Activated naive CD4-positive, alpha-beta T cell treated with anti-CD3 and anti-CD28 coated beads, Interleukin-2, amount 50 U/mL, for 24 hours (primary cell): Measurements from ENCODE around the gene PTGER1.
A peak's percentile ranks its signal among the peaks of the same experiment; 100 is the strongest.

ENCODE experiments used
- H3K27ac Mint-ChIP-seq: one replicate; pipeline ENCODE4 v1.8.0; 2021; ENCODE audit warnings: mild to moderate bottlenecking, mixed read lengths
- H3K27me3 Mint-ChIP-seq: one replicate; pipeline ENCODE4 v1.8.0; 2021; ENCODE audit warnings: mixed read lengths
- H3K36me3 Mint-ChIP-seq: one replicate; pipeline ENCODE4 v1.8.0; 2021; ENCODE audit warnings: mixed read lengths
- H3K4me1 Mint-ChIP-seq: one replicate; pipeline ENCODE4 v1.8.0; 2021; ENCODE audit warnings: mixed read lengths
- H3K4me3 Mint-ChIP-seq: one replicate; pipeline ENCODE4 v1.8.0; 2021; ENCODE audit warnings: mild to moderate bottlenecking, mixed read lengths
- H3K9me3 Mint-ChIP-seq: one replicate; pipeline ENCODE4 v1.8.0; 2021; ENCODE audit warnings: mixed read lengths

PTGER1 gene

GRCh38 chr19:14441041-14441938, 33.9 kb downstream of the PTGER1 start:
- H3K27me3 Mint-ChIP-seq, result no peaks in the 10 kb centered on the region
- H3K27ac Mint-ChIP-seq, result no peak overlapping the region
- H3K36me3 Mint-ChIP-seq, result peaks cover 10% of the 10 kb centered on the region
- peak overlapping the region; percentile 94 for H3K4me3 Mint-ChIP-seq
- no peaks in the 10 kb centered on the region for H3K9me3 Mint-ChIP-seq
- peaks cover 44% of the 10 kb centered on the region for H3K4me1 Mint-ChIP-seq

DNA sequence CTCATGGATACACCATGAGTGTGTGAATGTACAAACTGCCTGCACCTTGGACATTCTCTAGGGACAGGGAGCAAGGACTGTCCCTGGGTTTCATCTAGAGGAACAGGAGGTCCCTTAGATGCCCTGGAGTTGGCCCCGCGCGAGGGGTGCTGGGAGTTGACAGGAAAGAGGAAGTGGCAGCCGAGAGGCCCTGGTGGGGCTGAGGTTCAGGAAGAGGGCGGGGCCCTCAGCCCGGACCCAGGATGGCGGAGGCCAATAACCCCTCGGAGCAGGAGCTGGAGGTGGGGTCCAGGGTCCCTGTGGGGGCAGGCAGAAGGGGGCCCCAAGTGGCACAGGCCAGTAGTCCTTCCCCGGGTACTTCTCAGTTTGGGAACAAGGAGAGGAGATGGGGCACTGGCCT, 35.1 kb downstream of the PTGER1 start:
- H3K4me1 Mint-ChIP-seq, result peaks cover 48% of the 10 kb centered on the region
- peak overlapping the region; percentile 94 for H3K4me3 Mint-ChIP-seq
- H3K36me3 Mint-ChIP-seq, result peaks cover 8% of the 10 kb centered on the region

DNA sequence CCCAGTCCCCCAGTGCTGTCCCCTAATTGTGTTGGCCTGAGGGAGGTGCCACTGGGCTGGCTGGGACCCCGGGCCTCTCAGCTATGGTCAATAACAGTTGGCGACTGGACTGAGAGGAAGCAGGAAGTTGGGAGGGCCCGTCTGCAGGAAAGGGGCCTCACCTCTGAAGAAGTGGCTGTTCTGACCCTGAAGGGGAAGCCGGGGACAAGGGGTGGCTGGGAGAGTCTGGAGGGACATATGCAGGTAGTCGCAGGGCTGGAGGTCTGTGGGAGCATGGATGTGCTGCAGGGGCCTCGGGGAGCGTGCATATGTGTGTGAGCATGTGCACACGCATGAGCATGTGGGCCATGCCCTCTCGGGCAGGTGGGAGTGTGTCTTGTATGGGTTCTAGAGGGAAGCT, 36.1 kb downstream of the PTGER1 start:
- H3K9me3 Mint-ChIP-seq, result no peaks in the 10 kb centered on the region
- peak overlapping the region; percentile 66 for H3K4me3 Mint-ChIP-seq
- H3K4me1 Mint-ChIP-seq, result peaks cover 53% of the 10 kb centered on the region
- peak overlapping the region; percentile 65 for H3K27ac Mint-ChIP-seq
- H3K27me3 Mint-ChIP-seq, result no peaks in the 10 kb centered on the region
- H3K36me3 Mint-ChIP-seq, result peaks cover 8% of the 10 kb centered on the region

More for the DNA sequence above, 35.1 kb downstream of the PTGER1 start:
- no peaks in the 10 kb centered on the region for H3K9me3 Mint-ChIP-seq
- H3K27ac Mint-ChIP-seq, result peak overlapping the region; percentile 93
- no peaks in the 10 kb centered on the region for H3K27me3 Mint-ChIP-seq

DNA sequence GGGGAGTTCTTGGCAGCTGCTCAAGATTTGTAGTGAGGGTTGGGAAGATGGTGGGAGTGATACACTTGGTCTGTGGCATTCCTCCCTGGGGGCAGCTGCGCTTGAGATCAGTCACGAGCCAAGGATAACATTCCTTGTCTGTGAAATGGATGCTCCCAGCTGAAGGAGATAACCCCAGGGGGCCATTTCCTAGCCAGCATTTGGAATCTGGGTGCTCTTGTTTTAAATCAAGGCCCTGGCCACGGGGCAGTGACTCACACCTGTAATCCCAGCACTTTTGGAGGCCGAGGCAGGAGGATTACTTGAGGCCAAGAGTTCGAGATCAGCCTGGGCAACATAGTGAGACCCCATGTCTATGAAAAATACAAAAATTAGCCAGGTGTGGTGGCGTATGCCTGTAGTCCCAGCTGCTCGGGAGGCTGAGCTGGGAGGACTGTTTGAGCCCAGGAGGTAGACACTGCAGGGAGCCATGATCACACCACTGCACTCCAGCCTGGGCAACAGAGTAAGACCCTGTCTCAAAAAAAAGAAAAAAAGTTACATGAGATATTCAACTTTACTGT, 37.5 kb downstream of the PTGER1 start:
- no peaks in the 10 kb centered on the region for H3K9me3 Mint-ChIP-seq
- H3K27me3 Mint-ChIP-seq, result no peaks in the 10 kb centered on the region
- H3K36me3 Mint-ChIP-seq, result peaks cover 3% of the 10 kb centered on the region
- H3K27ac Mint-ChIP-seq, result peak overlapping the region; percentile 81
- peak overlapping the region; percentile 9 for H3K4me3 Mint-ChIP-seq
- H3K4me1 Mint-ChIP-seq, result peaks cover 51% of the 10 kb centered on the region

- Mint-ChIP-seq H3K27ac (peak overlapping the region; percentile 93), H3K9me3 (no peaks in the 10 kb centered on the region), H3K27me3 (no peaks in the 10 kb centered on the region), H3K4me1 (peaks cover 56% of the 10 kb centered on the region), H3K36me3 (peaks cover 3% of the 10 kb centered on the region), H3K4me3 (peak overlapping the region; percentile 42)
These were observed 39.7 kb downstream of the PTGER1 start for GRCh38 chr19:14435320-14436050.

- H3K9me3 Mint-ChIP-seq, result no peaks in the 10 kb centered on the region
- peak overlapping the region; percentile 93 for H3K27ac Mint-ChIP-seq
- H3K36me3 Mint-ChIP-seq, result no peaks in the 10 kb centered on the region
- no peaks in the 10 kb centered on the region for H3K27me3 Mint-ChIP-seq
- peaks cover 50% of the 10 kb centered on the region for H3K4me1 Mint-ChIP-seq
- peak overlapping the region; percentile 83 for H3K4me3 Mint-ChIP-seq
These were observed 40.4 kb downstream of the PTGER1 start for GRCh38 chr19:14434543-14435319.

GRCh38 chr19:14433554-14434501, 41.3 kb downstream of the PTGER1 start:
- H3K4me1 Mint-ChIP-seq, result peaks cover 42% of the 10 kb centered on the region
- peak overlapping the region; percentile 83 for H3K4me3 Mint-ChIP-seq
- no peaks in the 10 kb centered on the region for H3K9me3 Mint-ChIP-seq
- no peaks in the 10 kb centered on the region for H3K27me3 Mint-ChIP-seq
- H3K36me3 Mint-ChIP-seq, result no peaks in the 10 kb centered on the region
- peak overlapping the region; percentile 93 for H3K27ac Mint-ChIP-seq

DNA sequence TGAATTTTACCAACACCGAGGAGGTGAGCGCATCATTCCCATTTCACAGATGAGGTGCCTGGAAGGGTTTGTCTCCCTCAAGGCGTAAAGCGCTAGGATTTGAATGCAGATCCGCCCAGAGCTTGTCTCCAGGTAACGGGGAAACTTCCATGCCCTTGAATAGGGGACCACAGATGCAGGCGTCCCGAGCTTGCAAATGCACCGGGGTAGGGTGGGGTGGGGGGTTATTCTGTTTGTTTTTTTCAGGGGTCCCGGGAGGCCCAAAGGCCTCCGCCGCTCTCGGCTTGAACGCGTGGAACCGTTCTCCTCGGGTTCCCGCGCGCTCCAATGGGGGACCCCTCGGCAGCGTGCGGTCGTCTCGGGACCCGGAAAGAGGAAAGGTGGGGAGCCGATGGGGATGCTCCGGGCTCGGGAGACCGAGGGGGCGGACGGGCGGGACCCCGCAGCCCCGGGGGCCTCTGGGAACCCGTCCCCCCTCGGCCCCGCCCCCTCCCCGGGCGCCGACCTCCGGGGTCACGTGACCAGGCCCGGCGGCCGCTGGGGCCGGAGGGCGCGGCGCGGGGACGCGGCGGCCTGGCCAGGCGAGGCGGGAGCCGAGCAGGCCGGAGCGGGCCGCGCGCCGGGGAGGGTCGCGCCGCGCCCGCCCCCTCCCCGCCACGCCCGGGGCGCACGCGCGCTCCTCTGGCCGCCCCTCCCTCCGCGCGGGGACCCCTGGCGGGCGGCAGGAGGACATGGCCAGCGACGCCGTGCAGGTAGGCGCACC, 42.2 kb downstream of the PTGER1 start, which contains the start of gene PKN1:
TSS of gene PKN1 (plus strand) at position 516 of the 763 bp plus-strand sequence. CDS start at position 732, 216 bp downstream.
- Mint-ChIP-seq H3K36me3 (no peaks in the 10 kb centered on the region), H3K27me3 (no peaks in the 10 kb centered on the region), H3K4me1 (peaks cover 33% of the 10 kb centered on the region), H3K4me3 (peak within 1 kb of the TSS; percentile 84), H3K9me3 (no peaks in the 10 kb centered on the region), H3K27ac (peak within 1 kb of the TSS; percentile 93)

DNA sequence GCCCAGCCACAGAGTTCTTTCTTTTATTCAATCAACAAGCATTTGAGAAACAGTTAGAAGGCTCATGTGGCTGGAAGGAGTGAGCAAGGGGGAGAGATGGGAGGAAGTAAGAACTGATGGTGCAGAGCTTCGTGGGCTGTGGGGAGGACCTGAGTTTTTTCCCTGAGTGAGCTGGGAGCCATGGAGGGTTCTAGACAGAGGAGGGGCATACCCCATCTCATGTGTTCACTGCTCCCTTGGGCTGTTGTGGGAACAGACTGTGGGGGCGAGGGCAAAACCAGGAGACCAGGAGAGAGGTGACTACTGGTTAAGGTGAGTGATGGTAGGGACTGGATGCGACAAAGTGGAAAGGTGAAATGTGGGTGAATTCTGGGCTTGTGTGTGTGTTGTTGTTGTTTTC, 44.4 kb downstream of the PTGER1 start:
- H3K27ac Mint-ChIP-seq, result peak overlapping the region; percentile 80
- H3K9me3 Mint-ChIP-seq, result no peaks in the 10 kb centered on the region
- no peaks in the 10 kb centered on the region for H3K36me3 Mint-ChIP-seq
- peak overlapping the region; percentile 6 for H3K4me3 Mint-ChIP-seq
- no peaks in the 10 kb centered on the region for H3K27me3 Mint-ChIP-seq
- peaks cover 32% of the 10 kb centered on the region for H3K4me1 Mint-ChIP-seq

- no peaks in the 10 kb centered on the region for H3K9me3 Mint-ChIP-seq
- no peaks in the 10 kb centered on the region for H3K27me3 Mint-ChIP-seq
- H3K4me1 Mint-ChIP-seq, result peaks cover 18% of the 10 kb centered on the region
- H3K27ac Mint-ChIP-seq, result no peak overlapping the region
- no peaks in the 10 kb centered on the region for H3K36me3 Mint-ChIP-seq
- no peak overlapping the region for H3K4me3 Mint-ChIP-seq
These were observed 46.2 kb downstream of the PTGER1 start for GRCh38 chr19:14428882-14429416.

DNA sequence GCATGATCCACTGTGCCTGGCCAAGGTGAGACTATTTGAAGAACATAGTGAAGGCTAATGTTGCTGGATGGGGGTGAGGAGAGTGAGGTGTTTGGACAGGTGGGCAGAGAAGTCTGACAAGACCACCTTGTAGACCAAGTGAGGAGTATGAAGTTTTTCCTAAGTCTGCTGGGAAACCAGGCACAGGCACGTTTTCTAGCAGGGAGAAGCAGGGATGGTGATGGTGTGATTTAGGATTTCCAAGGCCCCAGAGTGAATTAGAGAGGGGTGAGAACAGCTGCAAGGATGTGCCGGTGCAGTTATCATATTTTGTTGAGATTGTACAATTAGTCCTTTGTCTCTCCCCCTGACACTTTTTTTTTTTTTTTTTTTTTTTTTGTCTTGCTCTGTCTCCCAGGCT, 47.7 kb downstream of the PTGER1 start:
- no peaks in the 10 kb centered on the region for H3K9me3 Mint-ChIP-seq
- H3K4me3 Mint-ChIP-seq, result no peak overlapping the region
- no peak overlapping the region for H3K27ac Mint-ChIP-seq
- H3K4me1 Mint-ChIP-seq, result peaks cover 15% of the 10 kb centered on the region
- H3K36me3 Mint-ChIP-seq, result no peaks in the 10 kb centered on the region
- H3K27me3 Mint-ChIP-seq, result no peaks in the 10 kb centered on the region

DNA sequence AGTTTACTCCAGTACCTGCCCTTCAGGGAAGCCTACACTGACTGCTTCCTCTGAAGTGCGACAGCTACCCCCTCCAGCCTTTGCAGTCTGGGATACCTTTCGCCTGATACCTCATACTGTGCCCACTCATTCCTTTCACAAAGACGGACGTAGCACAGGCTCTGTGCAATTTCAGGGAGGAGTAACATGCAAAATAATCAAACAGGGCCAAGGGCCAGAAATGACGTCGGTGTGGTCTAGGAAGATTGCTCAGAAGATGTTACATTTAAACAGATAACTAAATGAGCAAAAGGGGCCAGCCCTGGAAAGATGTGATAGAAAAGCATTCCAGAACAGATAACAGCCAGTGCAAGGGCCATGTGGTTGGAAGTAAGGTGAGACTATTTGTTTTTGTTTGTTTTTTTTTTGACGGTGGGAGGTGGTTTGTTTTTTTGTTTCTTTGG, 49.4 kb downstream of the PTGER1 start:
- H3K36me3 Mint-ChIP-seq, result no peaks in the 10 kb centered on the region
- H3K27me3 Mint-ChIP-seq, result no peaks in the 10 kb centered on the region
- peaks cover 4% of the 10 kb centered on the region for H3K4me1 Mint-ChIP-seq
- no peaks in the 10 kb centered on the region for H3K9me3 Mint-ChIP-seq
- H3K4me3 Mint-ChIP-seq, result no peak overlapping the region
- H3K27ac Mint-ChIP-seq, result no peak overlapping the region
